GM19025 (cell line): ENCODE results near the gene IL15.

Experiments
- ATAC-seq: cut with Tn5 transposase; IDR thresholded peaks from one replicate; pipeline ENCODE4 v1.9.1; 2021; ENCODE audit warnings: mild to moderate bottlenecking, low read depth, moderate library complexity; ENCODE audit not compliant: unreplicated experiment

The IL15 gene

GRCh38 chr4:141761926-141762325, 125.5 kb downstream of the IL15 start:
- no peak for ATAC-seq

GRCh38 chr4:141763374-141763773, 127.0 kb downstream of the IL15 start:
- no peak for ATAC-seq

GRCh38 chr4:141768954-141769353, 132.6 kb downstream of the IL15 start:
- no peak for ATAC-seq

DNA sequence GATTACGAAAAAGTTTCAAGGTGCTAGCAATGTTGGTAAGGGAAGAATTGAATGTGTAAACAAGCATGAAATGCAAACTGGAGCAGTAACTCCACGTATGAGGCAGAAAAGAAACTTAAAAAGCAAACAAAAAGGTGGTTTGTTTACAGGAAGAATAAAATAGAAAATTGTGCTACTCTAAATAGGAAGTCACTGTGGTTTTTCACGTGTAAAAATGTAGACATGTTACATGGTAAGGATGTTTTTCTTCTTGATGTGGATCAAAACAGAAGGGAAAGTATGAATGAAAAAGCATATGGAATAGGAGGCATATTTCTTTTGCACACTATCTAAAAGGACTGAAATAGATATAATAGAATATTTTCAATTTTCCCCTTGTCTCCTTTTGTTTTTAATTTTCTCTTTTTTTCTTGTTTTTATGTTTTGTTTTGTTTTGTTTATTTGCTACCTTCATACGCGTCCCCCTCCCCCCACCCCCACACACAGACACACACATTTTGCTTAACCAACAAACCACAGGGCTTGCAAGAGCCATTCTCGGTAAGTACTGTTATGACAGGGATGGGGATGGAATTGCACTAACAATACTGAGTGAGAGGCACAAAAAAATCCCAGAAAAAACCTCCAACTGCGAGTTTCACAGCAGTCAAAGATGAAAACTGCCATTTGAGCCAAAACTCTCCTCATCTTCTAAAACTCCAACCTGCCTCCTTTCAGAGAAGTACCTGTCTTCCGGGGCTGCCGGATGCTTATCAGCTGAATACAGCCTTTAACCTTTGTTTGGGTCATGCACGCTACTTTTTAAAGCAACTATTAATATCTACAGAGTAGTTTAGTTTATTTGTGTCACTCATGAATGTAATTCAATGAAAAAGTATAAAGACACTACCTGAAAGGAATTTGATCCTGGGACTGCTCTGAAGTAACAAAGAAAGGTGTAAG, 135.8 kb downstream of the IL15 start:
- ATAC-seq: peak; percentile 71

DNA sequence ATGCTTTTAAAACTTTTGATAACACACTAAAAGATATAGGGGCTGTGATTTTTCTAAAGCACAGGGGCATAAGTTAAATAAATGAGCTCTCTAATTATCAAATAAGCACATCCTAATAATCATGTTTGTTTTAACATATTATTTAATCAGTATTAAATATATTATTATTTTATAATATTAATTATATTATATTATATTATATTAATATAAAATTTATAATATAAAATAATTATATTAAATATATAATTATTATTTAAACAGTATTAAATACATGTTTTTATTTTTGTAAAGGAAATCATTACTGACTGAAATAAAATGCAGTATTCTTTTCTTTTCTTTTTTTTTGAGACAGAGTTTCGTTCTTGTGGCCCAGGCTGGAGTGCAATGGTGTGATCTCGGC, 136.5 kb downstream of the IL15 start:
- no peak for ATAC-seq

DNA sequence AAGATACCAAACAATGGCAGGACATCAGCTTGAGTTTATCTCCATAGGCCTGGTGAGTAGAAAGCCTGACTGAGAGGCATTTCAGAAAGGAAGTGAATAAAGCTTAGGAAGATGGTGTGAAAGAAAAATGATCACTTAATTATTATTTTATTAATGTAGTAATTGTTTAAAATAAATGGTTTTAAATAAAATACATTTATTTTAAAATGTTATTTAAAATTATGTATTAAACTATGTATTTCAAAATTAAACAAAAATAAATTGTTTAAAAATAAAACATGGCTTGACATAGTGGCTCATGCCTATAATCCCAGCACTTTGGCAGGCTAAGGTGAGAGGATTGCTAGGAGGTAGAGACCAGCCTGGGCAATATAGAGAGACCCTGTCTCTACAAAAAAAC, 145.8 kb downstream of the IL15 start:
- ATAC-seq: no peak
